Activated CD4-positive, alpha-beta T cell treated with anti-CD3 and anti-CD28 coated beads, Interleukin-2, amount 10 ng/mL, durations not matched to agents 24 days and 14 days (primary cell): Measurements from ENCODE around the gene CHRNA10. TPM values are rescaled to one million over a fixed set of nuclear protein-coding genes. Genes with fewer than 3 reads are reported as not detected.

ENCODE experiments used
- DNase-seq: peaks from one replicate; pipeline ENCODE4 v3.0.0; 2022
- H3K27ac Mint-ChIP-seq: one replicate; pipeline ENCODE4 v1.8.0; 2022; ENCODE audit warnings: mild to moderate bottlenecking, mixed read lengths
- H3K27me3 Mint-ChIP-seq: one replicate; pipeline ENCODE4 v1.8.0; 2022; ENCODE audit warnings: mixed read lengths
- H3K36me3 Mint-ChIP-seq: one replicate; pipeline ENCODE4 v1.8.0; 2022; ENCODE audit warnings: low read depth, mild to moderate bottlenecking, mixed read lengths
- H3K4me1 Mint-ChIP-seq: one replicate; pipeline ENCODE4 v1.8.0; 2021; ENCODE audit warnings: mixed read lengths
- H3K4me3 Mint-ChIP-seq: one replicate; pipeline ENCODE4 v1.8.0; 2022; ENCODE audit warnings: mild to moderate bottlenecking, moderate library complexity, mixed read lengths
- H3K9me3 Mint-ChIP-seq: one replicate; pipeline ENCODE4 v1.8.0; 2021; ENCODE audit warnings: mixed read lengths
- intact Hi-C: fragments of 100-400 bp; cut with micrococcal nuclease; formaldehyde crosslinking; loops from one replicate; pipeline ENCODE4 v1.15.1; 2023
- total RNA-seq: library from RNA; stranded (reverse); gene quantifications from 2 replicates; pipeline ENCODE4 v1.2.3, GENCODE V29; 2022

Gene CHRNA10
- total RNA-seq, 1 donor from 2014 or later: 2.0 TPM

GRCh38 chr11:3635641-3636375 lies 35.4 kb downstream of the CHRNA10 start:
- Mint-ChIP-seq H3K27ac (no peak overlapping the region), H3K4me3 (no peak overlapping the region), H3K9me3 (no peaks in the 10 kb centered on the region), H3K27me3 (peaks cover 1% of the 10 kb centered on the region), H3K36me3 (no peaks in the 10 kb centered on the region), H3K4me1 (no peaks in the 10 kb centered on the region)
- DNase-seq: no peak
- intact Hi-C loops: no loop called here

GRCh38 chr11:3632070-3632660 lies 39.0 kb downstream of the CHRNA10 start:
- no peaks in the 10 kb centered on the region for H3K4me1 Mint-ChIP-seq
- DNase-seq: no peak
- H3K4me3 Mint-ChIP-seq: no peak overlapping the region
- no peaks in the 10 kb centered on the region for H3K9me3 Mint-ChIP-seq
- H3K36me3 Mint-ChIP-seq: no peaks in the 10 kb centered on the region
- H3K27me3 Mint-ChIP-seq: no peaks in the 10 kb centered on the region
- H3K27ac Mint-ChIP-seq: no peak overlapping the region
- intact Hi-C loops: no loop called here

GRCh38 chr11:3631331-3631730 lies 39.9 kb downstream of the CHRNA10 start:
- no peak overlapping the region for H3K27ac Mint-ChIP-seq
- H3K27me3 Mint-ChIP-seq: no peaks in the 10 kb centered on the region
- H3K9me3 Mint-ChIP-seq: no peaks in the 10 kb centered on the region
- no peaks in the 10 kb centered on the region for H3K4me1 Mint-ChIP-seq
- no peaks in the 10 kb centered on the region for H3K36me3 Mint-ChIP-seq
- DNase-seq: no peak
- no peak overlapping the region for H3K4me3 Mint-ChIP-seq
- intact Hi-C loops: no loop called here

GRCh38 chr11:3627291-3627690 lies 43.9 kb downstream of the CHRNA10 start:
- no peak for DNase-seq
- H3K27me3 Mint-ChIP-seq: no peaks in the 10 kb centered on the region
- peaks cover 2% of the 10 kb centered on the region for H3K4me1 Mint-ChIP-seq
- no peak overlapping the region for H3K4me3 Mint-ChIP-seq
- no peaks in the 10 kb centered on the region for H3K9me3 Mint-ChIP-seq
- H3K27ac Mint-ChIP-seq: no peak overlapping the region
- H3K36me3 Mint-ChIP-seq: no peaks in the 10 kb centered on the region
- intact Hi-C loops: no loop called here

- Mint-ChIP-seq H3K4me3 (no peak overlapping the region), H3K36me3 (no peaks in the 10 kb centered on the region), H3K27me3 (no peaks in the 10 kb centered on the region), H3K27ac (no peak overlapping the region), H3K4me1 (peaks cover 2% of the 10 kb centered on the region), H3K9me3 (no peaks in the 10 kb centered on the region)
- intact Hi-C loops: no loop called here
- no peak for DNase-seq
These were observed 44.8 kb downstream of the CHRNA10 start for GRCh38 chr11:3626250-3626960.

GRCh38 chr11:3623767-3624458 lies 47.3 kb downstream of the CHRNA10 start:
- Mint-ChIP-seq H3K27ac (no peak overlapping the region), H3K36me3 (no peaks in the 10 kb centered on the region), H3K4me1 (peaks cover 2% of the 10 kb centered on the region), H3K9me3 (no peaks in the 10 kb centered on the region), H3K4me3 (no peak overlapping the region), H3K27me3 (no peaks in the 10 kb centered on the region)
- DNase-seq: no peak
- intact Hi-C loops: no loop called here

- H3K4me1 Mint-ChIP-seq: peaks cover 2% of the 10 kb centered on the region
- H3K27ac Mint-ChIP-seq: no peak overlapping the region
- H3K36me3 Mint-ChIP-seq: no peaks in the 10 kb centered on the region
- no peak overlapping the region for H3K4me3 Mint-ChIP-seq
- no peak for DNase-seq
- H3K27me3 Mint-ChIP-seq: no peaks in the 10 kb centered on the region
- intact Hi-C loops: no loop called here
- H3K9me3 Mint-ChIP-seq: no peaks in the 10 kb centered on the region
These were observed 48.1 kb downstream of the CHRNA10 start for GRCh38 chr11:3623121-3623520.

GRCh38 chr11:3622521-3622920 lies 48.7 kb downstream of the CHRNA10 start:
- H3K27me3 Mint-ChIP-seq: no peaks in the 10 kb centered on the region
- peaks cover 2% of the 10 kb centered on the region for H3K4me1 Mint-ChIP-seq
- intact Hi-C loops: no loop called here
- no peaks in the 10 kb centered on the region for H3K9me3 Mint-ChIP-seq
- no peaks in the 10 kb centered on the region for H3K36me3 Mint-ChIP-seq
- no peak for DNase-seq
- H3K27ac Mint-ChIP-seq: no peak overlapping the region
- no peak overlapping the region for H3K4me3 Mint-ChIP-seq

GRCh38 chr11:3617990-3618389 lies 53.2 kb downstream of the CHRNA10 start:
- Mint-ChIP-seq H3K4me3 (no peak overlapping the region), H3K27me3 (no peaks in the 10 kb centered on the region), H3K27ac (no peak overlapping the region), H3K9me3 (no peaks in the 10 kb centered on the region), H3K4me1 (peaks cover 14% of the 10 kb centered on the region), H3K36me3 (no peaks in the 10 kb centered on the region)
- no peak for DNase-seq
- intact Hi-C loops: loop anchor here (10.0 kb wide), 1 partner anchor 163 kb away; no protein-coding TSS in a partner anchor

- no peaks in the 10 kb centered on the region for H3K36me3 Mint-ChIP-seq
These were observed 54.3 kb downstream of the CHRNA10 start for GRCh38 chr11:3616721-3617460.

GRCh38 chr11:3615998-3616397 lies 55.2 kb downstream of the CHRNA10 start:
- no peak for DNase-seq
- intact Hi-C loops: loop anchor here (10.0 kb wide), 1 partner anchor 161 kb away; no protein-coding TSS in a partner anchor
- no peak overlapping the region for H3K27ac Mint-ChIP-seq

More at GRCh38 chr11:3616721-3617460, 54.3 kb downstream of the CHRNA10 start:
- intact Hi-C loops: loop anchor here (10.0 kb wide), 1 partner anchor 162 kb away; no protein-coding TSS in a partner anchor
- Mint-ChIP-seq H3K27me3 (no peaks in the 10 kb centered on the region), H3K4me1 (peaks cover 14% of the 10 kb centered on the region), H3K4me3 (no peak overlapping the region), H3K27ac (peak overlapping the region; percentile 34), H3K9me3 (no peaks in the 10 kb centered on the region)
- DNase-seq: no peak

More at GRCh38 chr11:3615998-3616397, 55.2 kb downstream of the CHRNA10 start:
- no peaks in the 10 kb centered on the region for H3K27me3 Mint-ChIP-seq
- H3K4me1 Mint-ChIP-seq: peaks cover 14% of the 10 kb centered on the region
- no peaks in the 10 kb centered on the region for H3K9me3 Mint-ChIP-seq
- no peak overlapping the region for H3K4me3 Mint-ChIP-seq
- H3K36me3 Mint-ChIP-seq: no peaks in the 10 kb centered on the region
